K562 (cell line): ENCODE measurements around the gene TRAF1. TPM values are rescaled to one million over a fixed set of nuclear protein-coding genes. Genes with fewer than 3 reads are reported as not detected.

Source experiments
- ATAC-seq: fragments of 200-7000 bp; cut with Tn5 transposase; 3 replicates; pipeline ENCODE4 v1.9.1; 2020; ENCODE audit warnings: moderate library complexity
- BruUV-seq: library from RNA; stranded (reverse); fragments of 400-500 nt; replicated peaks from 2 replicates; lab custom pipeline; 2021; lab: Mats Ljungman, UMichigan
- CTCF ChIA-PET: fragments of 300-600 bp; formaldehyde crosslinking; extraction: SDS; loops from one replicate; lab custom pipeline; 2021; ENCODE audit warnings: low intra/inter-chr PET ratio; lab: Yijun Ruan, JAX
- POLR2A ChIA-PET: fragments of 300-600, 350-650 bp; sonication (Branson Sonifier 250); formaldehyde crosslinking; extraction: SDS; loops from one replicate; lab custom pipeline; 2021; ENCODE audit warnings: antibody characterized with exemption, inconsistent platforms; lab: Yijun Ruan, JAX
- DNase-seq, 4 experiments: peaks; one replicate each; pipeline versions ENCODE4 v3.0.0 to v3.0.0-alpha.2; 2011 to 2018; ENCODE audit warnings: low spot score in 3 of 4, mixed read lengths in 3 of 4; ENCODE audit errors: extremely low read depth in 1 of 4
- FAIRE-seq: peaks from 2 replicates; lab custom pipeline; 2011; peaks lifted over from hg19 to GRCh38; lab: Jason Lieb, UNC
- H2AFZ ChIP-seq: 2 replicates; pipeline ENCODE4 v1.6.0; 2011; ENCODE audit warnings: low read depth, low read length, control low read depth, inconsistent platforms
- H3K27ac ChIP-seq: fragments of 200-600 bp; 3 replicates; pipeline ENCODE4 v1.8.0; 2011; ENCODE audit warnings: low read depth, mild to moderate bottlenecking, control low read depth, inconsistent platforms, low read length, moderate library complexity, mixed read lengths; ENCODE audit errors: extremely low read depth
- H3K27me3 ChIP-seq, 2 experiments: fragments of 300-600 bp in 1 of 2; 2 replicates in 1 of 2; 3 replicates in 1 of 2; pipeline versions ENCODE4 v1.6.0 to v1.8.0; 2011; ENCODE audit warnings: inconsistent platforms in 2 of 2, low read length in 2 of 2, mild to moderate bottlenecking in 1 of 2, mixed read lengths in 1 of 2, moderate library complexity in 1 of 2; ENCODE audit not compliant: control insufficient read depth in 2 of 2, insufficient read depth in 2 of 2
- H3K36me3 ChIP-seq: fragments of 300-600 bp; 3 replicates; pipeline ENCODE4 v1.8.0; 2011; ENCODE audit warnings: mild to moderate bottlenecking, low read length, inconsistent platforms; ENCODE audit not compliant: control insufficient read depth, insufficient read depth
- H3K4me1 ChIP-seq, 2 experiments: fragments of 200-600 bp in 1 of 2; replicated peaks in 1 of 2; 2 replicates in 1 of 2; 3 replicates in 1 of 2; pipeline versions ENCODE4 v1.5.1 to v1.8.0; 2011; ENCODE audit warnings: inconsistent platforms in 2 of 2, low read length in 2 of 2, mild to moderate bottlenecking in 1 of 2, mixed read lengths in 1 of 2, moderate library complexity in 1 of 2; ENCODE audit not compliant: control insufficient read depth in 2 of 2, insufficient read depth in 2 of 2
- H3K4me2 ChIP-seq: 2 replicates; pipeline ENCODE4 v1.6.1; 2011; ENCODE audit warnings: low read length, control low read depth, inconsistent platforms, mixed read lengths; ENCODE audit not compliant: insufficient read depth
- H3K4me3 ChIP-seq: fragments of 200-600 bp; sonication (generic), shearing (Covaris generic); 2 replicates; pipeline ENCODE4 v1.5.1; 2016; ENCODE audit warnings: control low read depth, inconsistent platforms
- H3K79me2 ChIP-seq: fragments of 200-600 bp; 3 replicates; pipeline ENCODE4 v1.8.0; 2011; ENCODE audit warnings: low read length, inconsistent platforms; ENCODE audit not compliant: control insufficient read depth, insufficient read depth
- H3K9ac ChIP-seq, 2 experiments: 2 replicates each; pipeline versions ENCODE4 v1.6.0 to v1.6.1; 2011; ENCODE audit warnings: low read depth in 2 of 2, low read length in 2 of 2, control low read depth in 1 of 2, inconsistent platforms in 1 of 2, mild to moderate bottlenecking in 1 of 2, mixed read lengths in 1 of 2; ENCODE audit not compliant: insufficient read depth in 1 of 2
- H3K9me1 ChIP-seq: one replicate; pipeline ENCODE4 v1.6.0; 2011; ENCODE audit warnings: inconsistent platforms, mild to moderate bottlenecking, low read length, moderate library complexity; ENCODE audit not compliant: control insufficient read depth, insufficient read depth
- H3K9me3 ChIP-seq: replicated peaks from 2 replicates; pipeline ENCODE4 v1.5.1; 2011; ENCODE audit warnings: low read depth, low read length, inconsistent platforms; ENCODE audit not compliant: control insufficient read depth, insufficient read depth
- H4K20me1 ChIP-seq: replicated peaks from 2 replicates; pipeline ENCODE4 v1.6.1; 2011; ENCODE audit warnings: low read length, inconsistent platforms, mixed read lengths; ENCODE audit not compliant: control insufficient read depth, insufficient read depth
- DACH1 ChIP-seq: fragments of 450-650 bp; IDR thresholded peaks from 2 replicates; pipeline ENCODE4 v1.6.1; 2018; ENCODE audit not compliant: partially characterized antibody
- ERF ChIP-seq: fragments of 450-650 bp; formaldehyde crosslinking; IDR thresholded peaks from 2 replicates; pipeline ENCODE4 v1.4.0; 2020; ENCODE audit warnings: mild to moderate bottlenecking, mixed read lengths
- GABPB1 ChIP-seq: sonication (generic); formaldehyde crosslinking; IDR thresholded peaks from 2 replicates; pipeline ENCODE4 v1.8.0; 2022; ENCODE audit warnings: mild to moderate bottlenecking, missing genetic modification reagents
- HMG20B ChIP-seq: fragments of 250-450 bp; sonication (Bioruptor Pico); IDR thresholded peaks from 2 replicates; pipeline ENCODE4 v1.5.0; 2021; ENCODE audit warnings: mild to moderate bottlenecking
- IRF2 ChIP-seq: sonication (generic); formaldehyde crosslinking; IDR thresholded peaks from 2 replicates; pipeline ENCODE4 v1.8.1; 2022; ENCODE audit warnings: mild to moderate bottlenecking, missing genetic modification reagents
- NR2C1 ChIP-seq, 2 experiments: fragments of 450-650 bp; IDR thresholded peaks; 2 replicates each; pipeline ENCODE4 v1.6.1; 2017; ENCODE audit warnings: mild to moderate bottlenecking in 2 of 2, antibody characterized with exemption in 1 of 2, inconsistent platforms in 1 of 2, missing compliant biosample characterization in 1 of 2, missing genetic modification characterization in 1 of 2
- PTRF ChIP-seq: fragments of 450-650 bp; IDR thresholded peaks from 2 replicates; pipeline ENCODE4 v1.6.1; 2016; ENCODE audit warnings: mild to moderate bottlenecking, missing genetic modification characterization, missing compliant biosample characterization
- ZNF24 ChIP-seq: fragments of 450-650 bp; IDR thresholded peaks from 2 replicates; pipeline ENCODE4 v1.6.1; 2016
- ZNF740 ChIP-seq, 3 experiments: fragments of 200-800 bp in 1 of 3; sonication (Bioruptor generic) in 1 of 3; sonication (generic) in 1 of 3; formaldehyde crosslinking in 1 of 3; IDR thresholded peaks; 2 replicates each; pipeline versions ENCODE4 v1.6.1 to v1.8.0; 2016 to 2022; ENCODE audit warnings: mild to moderate bottlenecking in 2 of 3, missing compliant biosample characterization in 2 of 3, missing genetic modification characterization in 2 of 3, missing genetic modification reagents in 1 of 3
- ZNF766 ChIP-seq: fragments of 200-800 bp; sonication (Bioruptor generic); conservative IDR thresholded peaks from 2 replicates; pipeline ENCODE4 v1.6.1; 2016; ENCODE audit warnings: missing genetic modification characterization, missing compliant biosample characterization
- WGBS: fragments of 100-300 bp; shearing (Covaris generic); methylation state at CpG from one replicate; pipeline ENCODE4 v1.1.6; 2016; ENCODE audit warnings: low coverage, mixed read lengths; ENCODE audit not compliant: insufficient coverage; ENCODE audit errors: missing lambda C conversion rate; 5-methylcytosine and 5-hydroxymethylcytosine counted together
- in situ Hi-C: fragments of 300-500 bp; cut with MboI; formaldehyde crosslinking; loops from 4 replicates; pipeline ENCODE4 v1.15.0; 2018; ENCODE audit warnings: inconsistent platforms, mixed read lengths
- intact Hi-C: fragments of 100-400 bp; cut with micrococcal nuclease; formaldehyde crosslinking; loops from 2 replicates; pipeline ENCODE4 v1.14.2; 2022
- polyA plus RNA-seq, 8 experiments: library from polyadenylated mRNA; depleted of rRNA in 4 of 8; stranded (reverse) in 5 of 8; unstranded in 3 of 8; fragments of >200 nt; fragmentation: Nextera tagmentation in 2 of 8; fragmentation: Illumina TruSeq in 1 of 8; extraction: Ambion mirVana in 2 of 8; extraction: Trizol in 1 of 8; gene quantifications; 2 replicates each; pipeline versions ENCODE4 v1.2.1 to v1.2.3, GENCODE V29; 2011 to 2014; ENCODE audit warnings: inconsistent platforms in 1 of 8, missing spikeins in 1 of 8
- total RNA-seq, 7 experiments: library from RNA; depleted of rRNA in 6 of 7; stranded (reverse); fragments of >200 nt in 6 of 7; fragmentation: Illumina TruSeq in 2 of 7; extraction: Trizol in 2 of 7; gene quantifications; 2 replicates each; pipeline versions ENCODE4 v1.2.1 to v1.2.3, GENCODE V29; 2011 to 2021; ENCODE audit warnings: low replicate concordance in 1 of 7
- TF ChIP-seq, protein P1 (sequence below), 2 experiments: fragments of 450-650 bp in 1 of 2; sonication (generic) in 1 of 2; formaldehyde crosslinking; conservative IDR thresholded peaks; 2 replicates each; pipeline versions ENCODE4 v1.4.0 to v1.8.1; 2020 to 2022; ENCODE audit warnings: mild to moderate bottlenecking in 1 of 2, missing genetic modification reagents in 1 of 2
- TF ChIP-seq, protein P2 (sequence below): fragments of 450-650 bp; formaldehyde crosslinking; conservative IDR thresholded peaks from 2 replicates; pipeline ENCODE4 v1.4.0; 2022; ENCODE audit warnings: mild to moderate bottlenecking, missing genetic modification characterization

The TRAF1 gene
- total and polyA plus RNA-seq, 9 of the 15 experiments (the other 6 are each of a cell fraction or from before 2014, with no cell fraction given) = 0.01 to 1.1 (median 0.04) TPM; not detected in 2

DNA sequence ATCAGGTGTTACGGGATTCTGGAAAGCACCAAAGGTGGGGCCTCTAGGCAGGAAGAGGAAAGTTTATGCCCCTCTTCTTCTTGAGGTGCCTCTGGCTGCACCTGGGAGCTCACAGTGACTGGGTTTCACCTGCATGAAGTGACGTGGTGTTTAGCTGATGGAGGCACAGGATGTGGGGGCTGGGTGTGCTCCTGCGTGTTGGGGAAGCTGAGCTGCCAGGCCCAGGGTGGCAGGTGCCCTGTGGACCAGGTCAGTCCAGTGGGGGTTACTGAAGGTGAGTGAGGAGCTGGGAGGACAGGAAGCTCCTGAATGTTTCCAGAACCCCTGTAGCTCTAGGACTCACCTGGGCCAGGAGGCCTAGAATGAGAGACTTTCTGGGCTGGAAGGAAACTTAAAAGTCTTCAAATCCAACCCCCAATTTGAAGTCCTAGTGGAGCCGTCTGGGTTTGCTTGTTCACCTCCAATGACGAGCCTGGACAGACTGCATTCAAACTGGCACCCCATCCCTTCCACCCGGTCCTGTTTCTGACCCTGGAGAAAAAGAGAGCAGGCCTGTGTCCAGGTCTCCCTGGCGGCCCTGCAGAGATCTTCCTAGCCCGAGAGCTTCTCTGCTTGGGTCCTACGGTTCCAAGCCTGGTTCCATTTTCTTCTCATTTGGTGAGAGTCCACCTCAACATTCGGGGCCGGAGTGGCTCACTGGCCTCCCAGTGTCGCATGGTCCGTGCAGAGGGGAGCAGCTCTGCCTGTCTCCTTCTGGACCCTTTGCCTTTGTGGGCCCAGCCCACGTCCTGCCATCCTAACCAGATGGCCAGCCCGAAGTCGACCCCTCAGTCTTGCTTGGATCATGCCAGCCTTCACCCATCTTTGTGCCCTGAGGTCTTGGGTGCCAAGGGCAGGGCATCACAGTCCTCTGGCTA is 22.3 kb downstream of the TRAF1 start:
- peaks cover 23 to 27% of the 10 kb centered on the region in 2 experiments; a peak in 4 of 5 replicates for H3K4me1 ChIP-seq
- FAIRE-seq (no peak), DNase-seq (no peak)
- intact Hi-C loops = no loop called here
- H4K20me1 ChIP-seq = no peaks in the 10 kb centered on the region
- H3K36me3 ChIP-seq = no peaks in the 10 kb centered on the region
- CTCF ChIA-PET = no interaction called here
- H3K9me1 ChIP-seq = no peaks in the 10 kb centered on the region
- no peak overlapping the region for H3K4me2 ChIP-seq
- no peaks in the 10 kb centered on the region for H3K79me2 ChIP-seq
- H3K9me3 ChIP-seq = no peaks in the 10 kb centered on the region
- H3K27me3 ChIP-seq = no peaks in the 10 kb centered on the region
- peak overlapping the region; percentile 20; the same call in 1 of the 2 replicates for H2AFZ ChIP-seq
- TF ChIP-seq GABPB1 (CRISPR knock-in tag) (no peak), ZNF740 (CRISPR knock-in tag; IDR thresholded peaks at IDR 0.05) (no peak), ZNF740 (tag; IDR thresholded peaks at IDR 0.05) (no peak), ERF (CRISPR knock-in tag) (no peak), PTRF (no peak), ZNF24 (no peak), HMG20B (CRISPR knock-in tag) (no peak), ZNF766 (CRISPR knock-in tag) (no peak), IRF2 (no peak), DACH1 (no peak), NR2C1 (IDR thresholded peaks at IDR 0.05) (no peak), NR2C1 (tag; IDR thresholded peaks at IDR 0.05) (no peak)
- TF ChIP-seq, protein P1, sequence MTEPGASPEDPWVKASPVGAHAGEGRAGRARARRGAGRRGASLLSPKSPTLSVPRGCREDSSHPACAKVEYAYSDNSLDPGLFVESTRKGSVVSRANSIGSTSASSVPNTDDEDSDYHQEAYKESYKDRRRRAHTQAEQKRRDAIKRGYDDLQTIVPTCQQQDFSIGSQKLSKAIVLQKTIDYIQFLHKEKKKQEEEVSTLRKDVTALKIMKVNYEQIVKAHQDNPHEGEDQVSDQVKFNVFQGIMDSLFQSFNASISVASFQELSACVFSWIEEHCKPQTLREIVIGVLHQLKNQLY (CRISPR knock-in tag; conservative IDR thresholded peaks at IDR 0.05) = no peak
- TF ChIP-seq, protein P2, sequence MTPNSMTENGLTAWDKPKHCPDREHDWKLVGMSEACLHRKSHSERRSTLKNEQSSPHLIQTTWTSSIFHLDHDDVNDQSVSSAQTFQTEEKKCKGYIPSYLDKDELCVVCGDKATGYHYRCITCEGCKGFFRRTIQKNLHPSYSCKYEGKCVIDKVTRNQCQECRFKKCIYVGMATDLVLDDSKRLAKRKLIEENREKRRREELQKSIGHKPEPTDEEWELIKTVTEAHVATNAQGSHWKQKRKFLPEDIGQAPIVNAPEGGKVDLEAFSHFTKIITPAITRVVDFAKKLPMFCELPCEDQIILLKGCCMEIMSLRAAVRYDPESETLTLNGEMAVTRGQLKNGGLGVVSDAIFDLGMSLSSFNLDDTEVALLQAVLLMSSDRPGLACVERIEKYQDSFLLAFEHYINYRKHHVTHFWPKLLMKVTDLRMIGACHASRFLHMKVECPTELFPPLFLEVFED (CRISPR knock-in tag) = no peak
- TF ChIP-seq, all 486 proteins: peak for 0
- 50% methylated on average over 16 of the region's 16 CpGs for WGBS
- POLR2A ChIA-PET = interaction anchor here (0.7 to 22.9 kb wide), 6 partner anchors 11 to 60 kb away, joined by 3 to 464 read pairs (median 8); partner anchors contain the start of gene PHF19
- BruUV-seq = no TSS peak
- in situ Hi-C loops = no loop called here
- Histone ChIP-seq H3K9ac (peak overlapping the region in 1 of 2 experiments; percentile 69; a peak in 2 of 4 replicates), H3K4me3 (no peak overlapping the region), H3K27ac (no peak overlapping the region)
- ATAC-seq = no peak; the same call in 1 of the 3 replicates
